GM12801 (cell line): ENCODE results near the gene PLET1.

Experiments used
- TF ChIP-seq, protein P1 (sequence below): IDR thresholded peaks from one replicate; pipeline ENCODE4 v1.5.1; 2011; ENCODE audit warnings: control low read depth; ENCODE audit not compliant: insufficient read length; ENCODE audit errors: extremely low read depth

PLET1 gene

DNA sequence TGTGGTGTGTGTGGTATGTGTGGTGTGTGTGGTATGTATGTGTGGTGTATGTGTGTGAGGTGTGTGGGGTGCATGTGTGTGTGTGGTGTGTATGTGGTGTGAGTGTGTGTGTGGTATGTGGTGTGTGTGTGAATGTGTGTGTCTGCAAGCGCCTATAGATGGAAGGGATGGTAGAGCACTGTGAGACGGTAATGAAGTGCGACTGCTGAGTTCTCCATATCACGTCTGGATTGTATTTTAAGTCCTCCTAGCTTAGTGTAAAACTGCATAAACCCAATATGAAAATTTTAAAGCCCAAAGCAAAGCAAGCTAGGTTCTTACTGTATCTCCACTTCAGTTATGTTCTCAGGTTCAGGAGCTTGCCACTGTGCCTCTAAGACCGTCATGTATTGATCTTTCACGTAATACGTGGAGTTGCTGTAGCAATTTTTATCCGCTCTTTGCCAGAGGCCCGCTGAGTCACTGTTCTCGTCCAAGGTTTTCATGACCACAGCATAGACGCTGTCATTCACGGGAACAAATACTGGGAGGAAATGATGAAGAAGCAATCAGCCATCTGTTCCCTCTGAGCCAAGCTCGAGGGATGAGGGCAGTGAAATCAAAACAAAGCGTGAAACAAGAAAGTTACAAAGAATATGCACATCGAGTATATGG is 5.5 kb downstream of the PLET1 start:
- TF ChIP-seq, protein P1, sequence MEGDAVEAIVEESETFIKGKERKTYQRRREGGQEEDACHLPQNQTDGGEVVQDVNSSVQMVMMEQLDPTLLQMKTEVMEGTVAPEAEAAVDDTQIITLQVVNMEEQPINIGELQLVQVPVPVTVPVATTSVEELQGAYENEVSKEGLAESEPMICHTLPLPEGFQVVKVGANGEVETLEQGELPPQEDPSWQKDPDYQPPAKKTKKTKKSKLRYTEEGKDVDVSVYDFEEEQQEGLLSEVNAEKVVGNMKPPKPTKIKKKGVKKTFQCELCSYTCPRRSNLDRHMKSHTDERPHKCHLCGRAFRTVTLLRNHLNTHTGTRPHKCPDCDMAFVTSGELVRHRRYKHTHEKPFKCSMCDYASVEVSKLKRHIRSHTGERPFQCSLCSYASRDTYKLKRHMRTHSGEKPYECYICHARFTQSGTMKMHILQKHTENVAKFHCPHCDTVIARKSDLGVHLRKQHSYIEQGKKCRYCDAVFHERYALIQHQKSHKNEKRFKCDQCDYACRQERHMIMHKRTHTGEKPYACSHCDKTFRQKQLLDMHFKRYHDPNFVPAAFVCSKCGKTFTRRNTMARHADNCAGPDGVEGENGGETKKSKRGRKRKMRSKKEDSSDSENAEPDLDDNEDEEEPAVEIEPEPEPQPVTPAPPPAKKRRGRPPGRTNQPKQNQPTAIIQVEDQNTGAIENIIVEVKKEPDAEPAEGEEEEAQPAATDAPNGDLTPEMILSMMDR, result no peak

DNA sequence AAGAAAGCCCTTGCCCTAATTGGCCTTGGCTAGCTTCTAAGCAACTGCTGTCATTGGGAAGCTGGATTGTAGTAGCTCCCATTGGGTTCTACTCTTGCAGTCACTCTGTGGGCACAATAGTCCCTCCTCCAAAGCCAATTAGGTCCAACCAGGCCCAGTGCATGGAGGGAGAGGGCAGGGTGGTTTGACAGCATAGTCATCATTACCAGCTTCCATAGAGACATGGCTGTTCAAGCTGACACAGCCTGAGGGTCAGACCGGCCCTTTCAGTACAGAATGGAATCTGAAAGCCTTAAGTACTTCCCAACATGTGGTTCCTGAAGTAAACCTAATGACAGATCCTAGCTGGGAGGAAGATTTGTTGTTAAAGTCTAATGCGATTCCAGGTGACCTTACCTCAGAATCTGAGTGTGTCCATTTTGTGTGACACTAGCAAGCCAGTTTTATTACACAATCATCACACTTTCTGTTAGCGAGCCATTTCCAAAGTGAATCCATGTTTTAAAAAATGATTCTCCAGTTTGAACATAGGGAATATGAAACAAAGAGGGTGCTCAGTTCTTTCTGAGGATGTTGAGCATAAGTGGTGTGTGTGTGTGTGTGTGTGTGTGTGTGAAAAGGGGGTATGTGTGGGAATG is 6.9 kb downstream of the PLET1 start:
- TF ChIP-seq, protein P1, result no peak

DNA sequence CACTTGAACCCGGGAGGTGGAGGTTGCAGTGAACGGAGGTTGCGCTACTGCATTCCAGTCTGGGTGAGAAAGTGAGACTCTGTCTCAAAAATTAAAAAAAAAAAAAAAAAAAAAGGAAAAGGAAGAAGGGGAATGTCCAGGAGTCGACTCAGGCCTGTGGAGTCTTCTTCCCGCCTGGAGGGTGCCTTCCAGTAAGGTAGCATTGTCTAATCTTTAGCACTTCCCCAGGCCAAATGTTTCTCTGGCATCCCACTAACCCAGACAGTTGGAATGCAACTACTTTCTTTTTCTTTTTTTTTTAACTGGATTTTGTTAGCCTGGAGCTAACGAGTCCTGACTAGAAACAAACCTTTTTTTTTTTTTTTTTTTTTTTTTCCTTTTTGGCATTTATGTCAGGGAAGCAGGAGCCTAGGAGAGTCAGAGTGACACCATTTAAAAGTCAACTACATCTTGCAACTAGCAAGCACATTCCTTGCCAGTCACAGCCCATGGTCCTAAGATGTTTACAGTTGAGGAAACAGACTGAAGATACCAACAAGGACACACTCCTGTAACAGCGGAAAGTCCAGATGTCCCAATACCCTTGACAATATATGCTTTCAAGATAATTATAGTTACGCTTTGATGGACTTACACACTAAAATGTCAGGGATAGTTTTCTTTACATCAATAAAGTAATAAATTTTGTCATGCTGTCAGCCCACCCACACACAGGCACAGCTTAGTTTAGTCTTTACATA is 10.6 kb downstream of the PLET1 start:
- TF ChIP-seq, protein P1, result no peak

DNA sequence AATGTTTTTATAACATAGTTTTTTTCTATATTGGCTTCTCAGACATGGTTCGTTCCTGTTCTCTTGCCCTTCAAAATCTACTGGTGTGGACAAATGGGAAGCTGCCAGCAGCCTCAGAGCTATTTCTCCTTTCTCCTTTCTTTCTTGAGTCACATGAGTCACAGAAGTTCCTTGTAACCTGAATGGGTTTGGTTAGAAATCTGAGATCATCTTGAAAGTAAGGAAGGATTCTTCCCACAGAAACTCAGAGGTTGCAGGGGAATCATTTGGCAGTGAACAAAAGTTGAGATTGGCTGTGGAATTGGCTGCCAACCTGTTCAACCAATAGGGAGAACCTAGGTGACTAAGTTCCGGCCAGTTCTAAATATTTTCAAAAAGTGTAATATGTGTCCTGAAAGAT is 12.5 kb downstream of the PLET1 start:
- TF ChIP-seq, protein P1, result no peak

DNA sequence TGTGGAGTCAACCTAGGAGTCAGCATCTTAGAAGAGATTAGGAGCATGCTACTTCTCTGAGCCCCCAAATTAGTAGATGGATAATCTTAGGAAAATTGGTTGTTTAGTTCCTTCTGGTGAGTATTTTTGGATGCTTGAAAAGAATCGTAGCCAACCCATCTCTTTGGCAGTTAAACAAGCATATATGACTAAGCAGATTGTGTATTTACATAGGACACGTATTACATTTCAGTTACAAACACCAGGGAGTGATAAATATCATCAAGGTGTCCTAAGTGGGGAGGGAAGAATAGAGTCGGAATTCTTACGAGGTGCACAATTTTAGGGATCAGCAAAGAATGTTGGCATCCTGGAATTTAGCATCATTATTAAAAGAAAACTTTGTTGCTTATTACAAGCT is 13.5 kb downstream of the PLET1 start:
- TF ChIP-seq, protein P1, result no peak

DNA sequence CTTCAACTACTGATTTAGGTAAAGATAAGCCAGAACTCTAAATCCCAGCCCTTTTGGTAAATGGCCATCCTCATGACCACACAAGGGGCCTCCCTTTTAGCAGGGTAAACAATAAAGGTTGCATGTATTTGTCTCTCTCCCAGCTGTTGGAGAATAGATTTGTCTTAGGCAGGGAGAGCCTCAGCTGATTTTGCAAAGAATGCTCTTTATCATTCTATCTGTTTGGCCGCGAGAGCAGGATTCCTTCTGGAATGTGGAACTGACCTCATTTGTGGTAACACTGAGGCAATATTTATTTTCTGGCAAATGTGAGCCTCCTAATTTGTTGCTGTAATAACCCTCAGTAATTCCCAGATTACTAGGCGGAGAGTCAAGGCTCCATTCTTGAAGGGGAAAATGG is 19.2 kb downstream of the PLET1 start:
- TF ChIP-seq, protein P1, result no peak

DNA sequence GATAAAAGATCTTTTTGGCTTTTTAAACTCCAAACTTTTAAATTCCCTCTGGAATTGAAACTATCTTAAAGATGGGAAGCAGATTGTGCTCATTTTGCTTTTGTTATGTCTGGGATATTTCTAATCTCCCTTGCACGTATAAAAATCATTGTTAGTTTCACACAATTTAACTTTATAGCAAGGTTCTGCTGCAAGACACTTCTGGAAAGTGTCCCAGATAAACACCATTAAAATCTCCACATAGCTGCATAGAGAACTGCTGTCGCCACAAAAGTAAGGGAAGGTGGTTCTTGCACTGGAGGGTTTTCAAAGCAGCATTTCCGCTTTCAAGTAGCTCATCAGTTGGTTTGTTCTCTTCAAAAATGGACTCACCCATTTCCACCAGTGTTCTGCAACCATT is 22.6 kb downstream of the PLET1 start:
- TF ChIP-seq, protein P1, result no peak
